ENCODE measurements around the gene PLA2G4E.

Gene PLA2G4E

DNA sequence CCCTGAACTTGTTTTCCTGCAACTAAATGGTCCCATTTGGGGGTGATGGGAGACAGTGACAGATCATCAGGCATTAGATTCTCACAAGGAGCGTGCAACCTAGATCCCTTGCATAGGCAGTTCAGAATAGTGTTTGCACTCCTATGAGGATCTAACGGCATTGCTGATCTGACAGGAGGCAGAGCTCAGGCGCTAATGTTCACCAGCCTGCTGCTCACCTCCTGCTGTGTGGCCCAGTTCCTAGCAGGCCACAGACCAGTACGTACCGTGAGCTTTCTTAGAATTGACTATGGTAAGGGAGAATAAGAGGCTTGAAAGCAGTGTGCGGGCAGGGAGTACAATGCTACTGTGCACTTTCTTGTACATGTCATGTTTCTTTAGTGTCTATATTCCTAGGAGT is 17.6 kb upstream of the PLA2G4E start:
- H3K4me3 ChIP-seq (ENCODE audit: low read depth, low read length) = no peak overlapping the region
- TF ChIP-seq, protein P1, sequence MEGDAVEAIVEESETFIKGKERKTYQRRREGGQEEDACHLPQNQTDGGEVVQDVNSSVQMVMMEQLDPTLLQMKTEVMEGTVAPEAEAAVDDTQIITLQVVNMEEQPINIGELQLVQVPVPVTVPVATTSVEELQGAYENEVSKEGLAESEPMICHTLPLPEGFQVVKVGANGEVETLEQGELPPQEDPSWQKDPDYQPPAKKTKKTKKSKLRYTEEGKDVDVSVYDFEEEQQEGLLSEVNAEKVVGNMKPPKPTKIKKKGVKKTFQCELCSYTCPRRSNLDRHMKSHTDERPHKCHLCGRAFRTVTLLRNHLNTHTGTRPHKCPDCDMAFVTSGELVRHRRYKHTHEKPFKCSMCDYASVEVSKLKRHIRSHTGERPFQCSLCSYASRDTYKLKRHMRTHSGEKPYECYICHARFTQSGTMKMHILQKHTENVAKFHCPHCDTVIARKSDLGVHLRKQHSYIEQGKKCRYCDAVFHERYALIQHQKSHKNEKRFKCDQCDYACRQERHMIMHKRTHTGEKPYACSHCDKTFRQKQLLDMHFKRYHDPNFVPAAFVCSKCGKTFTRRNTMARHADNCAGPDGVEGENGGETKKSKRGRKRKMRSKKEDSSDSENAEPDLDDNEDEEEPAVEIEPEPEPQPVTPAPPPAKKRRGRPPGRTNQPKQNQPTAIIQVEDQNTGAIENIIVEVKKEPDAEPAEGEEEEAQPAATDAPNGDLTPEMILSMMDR (IDR thresholded peaks at IDR 0.05; ENCODE audit: low read depth, low read length) = no peak

DNA sequence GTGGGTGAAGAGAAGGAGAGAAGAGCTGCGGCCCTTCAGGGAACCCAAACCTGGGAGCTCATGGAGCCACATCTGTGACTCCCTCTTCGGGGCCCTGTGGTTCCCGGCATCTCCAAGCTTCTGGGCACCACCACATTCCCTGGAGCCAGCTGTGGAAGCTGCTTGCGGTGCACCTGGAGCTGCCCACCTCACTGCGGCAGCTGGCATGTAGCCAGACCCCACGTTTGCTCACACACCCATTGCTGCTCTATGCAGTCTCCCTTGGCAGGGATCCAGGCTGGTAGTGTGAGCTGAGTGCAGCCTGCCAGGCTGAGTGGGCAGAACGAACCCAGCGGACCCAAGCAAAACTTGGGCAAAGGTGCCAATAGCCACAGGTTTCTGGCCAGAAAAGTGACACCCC is 16.8 kb upstream of the PLA2G4E start:
- no peak overlapping the region for H3K4me3 ChIP-seq (ENCODE audit: low read depth, low read length)
- TF ChIP-seq, protein P1 (IDR thresholded peaks at IDR 0.05; ENCODE audit: low read depth, low read length) = no peak

DNA sequence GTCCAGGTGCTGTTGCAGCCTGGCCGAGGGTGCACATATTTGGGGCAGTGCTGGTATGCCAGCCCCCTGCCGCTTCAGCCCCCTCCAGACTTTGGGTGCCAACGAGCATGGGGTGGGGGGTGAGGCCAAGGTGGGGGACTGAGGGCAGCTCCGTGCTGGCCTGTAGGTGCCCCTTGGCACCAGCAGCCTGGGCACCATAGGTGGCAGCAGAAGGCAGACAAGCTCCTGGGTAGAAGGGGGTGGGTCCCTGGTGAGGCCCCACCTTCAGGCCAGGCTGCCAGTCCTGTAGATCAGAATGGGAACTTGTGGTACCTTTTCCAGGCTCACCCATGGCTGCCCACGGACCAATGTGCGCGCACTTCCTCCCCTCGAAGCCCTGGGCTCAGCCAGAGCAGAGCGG is 16.1 kb upstream of the PLA2G4E start:
- TF ChIP-seq, protein P1 (IDR thresholded peaks at IDR 0.05; ENCODE audit: low read depth, low read length) = no peak

GRCh38 chr15:42036112-42036905 is 15.5 kb upstream of the PLA2G4E start:
- no peak overlapping the region for H3K4me3 ChIP-seq (ENCODE audit: low read depth, low read length)
- TF ChIP-seq, protein P1 (IDR thresholded peaks at IDR 0.05; ENCODE audit: low read depth, low read length) = no peak

More for the DNA sequence above, 16.1 kb upstream of the PLA2G4E start:
- no peak overlapping the region for H3K4me3 ChIP-seq (ENCODE audit: low read depth, low read length)

- no peak overlapping the region for H3K4me3 ChIP-seq (ENCODE audit: low read depth, low read length)
- TF ChIP-seq, protein P1 (IDR thresholded peaks at IDR 0.05; ENCODE audit: low read depth, low read length) = no peak
These were observed 14.6 kb upstream of the PLA2G4E start for GRCh38 chr15:42035435-42035761.

DNA sequence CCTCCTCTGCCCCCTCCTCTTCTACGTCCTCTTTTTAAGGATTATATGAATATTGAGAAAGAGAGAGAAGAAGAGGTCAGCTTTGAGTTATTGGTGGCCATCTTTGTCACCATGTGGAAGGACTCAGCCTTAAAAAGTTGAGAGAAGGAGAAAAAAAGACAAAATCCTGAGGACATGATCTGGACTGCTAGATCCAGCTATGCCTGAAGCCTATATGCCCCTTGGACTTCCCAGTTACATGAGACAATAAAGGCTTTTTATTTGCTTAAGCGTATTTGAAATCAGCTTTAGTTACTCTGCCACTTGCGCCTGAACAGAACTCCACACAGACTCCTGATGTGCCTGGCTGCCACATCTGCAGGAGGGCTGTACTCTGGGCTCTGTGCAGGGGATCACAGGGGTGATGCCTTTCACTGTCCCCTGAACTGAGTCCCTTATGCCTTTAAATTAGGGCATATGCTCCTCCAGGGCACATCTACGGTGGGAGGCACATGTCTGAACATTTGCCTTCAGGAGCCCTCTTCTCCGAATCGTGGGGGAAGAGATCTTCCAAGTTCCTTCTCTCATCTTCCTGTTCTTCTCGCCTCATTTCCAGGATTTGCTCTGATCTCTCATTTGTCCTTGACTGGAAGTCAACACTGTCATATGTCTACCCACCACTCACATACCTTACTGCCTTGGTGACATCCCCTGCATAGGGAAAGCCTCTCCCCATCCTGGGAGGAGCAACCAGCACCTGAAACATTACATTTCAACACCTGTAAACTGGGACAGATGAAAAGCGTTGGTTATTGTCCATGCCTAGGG is 14.0 kb upstream of the PLA2G4E start:
- TF ChIP-seq, protein P1 (IDR thresholded peaks at IDR 0.05; ENCODE audit: low read depth, low read length) = no peak
- H3K4me3 ChIP-seq (ENCODE audit: low read depth, low read length) = no peak overlapping the region

Measured in WI38 (cell line).